GM15510 (cell line): ENCODE data around the gene LAMB1.

Experiments used
- POLR2A ChIP-seq: IDR thresholded peaks from 3 replicates; pipeline ENCODE4 v1.6.1; 2011; ENCODE audit warnings: borderline replicate concordance; ENCODE audit not compliant: insufficient read length; ENCODE audit errors: extremely low read depth

Gene LAMB1

GRCh38 chr7:107996072-107996882, 6.7 kb downstream of the LAMB1 start:
- TF ChIP-seq POLR2A, result no peak

DNA sequence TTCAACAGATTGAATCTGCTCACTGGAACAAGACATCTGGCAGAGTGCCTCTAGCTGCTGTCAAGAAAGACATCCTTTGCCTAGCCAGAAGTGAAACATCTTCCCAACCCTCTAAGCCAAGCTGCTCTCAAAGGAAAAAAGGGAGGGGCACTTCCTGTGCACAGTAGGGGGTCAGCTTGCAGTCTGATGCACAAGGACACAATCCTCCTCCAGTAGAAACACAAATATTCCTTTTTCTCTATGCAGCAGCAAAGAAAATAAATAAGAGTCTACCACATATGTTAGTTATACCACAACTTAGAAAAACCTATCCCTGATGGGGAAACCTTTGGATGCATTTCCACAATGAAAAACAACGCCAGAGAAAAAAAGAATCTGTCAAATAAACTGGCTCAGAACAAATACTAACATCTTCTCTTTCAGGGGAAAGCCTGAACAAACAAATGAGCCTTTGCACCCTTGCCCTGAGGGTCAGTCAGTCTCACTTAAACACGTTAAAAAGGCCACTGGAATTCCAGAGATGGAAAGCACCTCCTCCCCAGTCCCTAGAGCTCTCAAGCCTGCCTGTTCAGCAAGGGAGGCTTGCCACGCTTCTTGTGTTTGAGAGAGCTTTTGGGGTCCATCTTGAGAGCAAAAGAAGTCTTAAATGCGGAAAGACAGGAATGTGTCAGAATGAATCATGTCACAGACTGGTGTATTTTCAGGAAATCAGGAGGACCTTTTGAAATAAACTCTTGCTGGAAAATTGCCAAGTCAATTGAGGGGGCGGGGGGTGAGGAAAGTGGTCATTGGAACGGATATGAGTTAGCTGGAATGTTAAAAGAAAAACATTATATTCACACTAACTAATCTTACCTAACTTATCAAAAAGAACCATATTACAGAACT, 7.5 kb downstream of the LAMB1 start:
- no peak for TF ChIP-seq POLR2A

GRCh38 chr7:107994421-107995030, 8.4 kb downstream of the LAMB1 start:
- TF ChIP-seq POLR2A, result no peak

DNA sequence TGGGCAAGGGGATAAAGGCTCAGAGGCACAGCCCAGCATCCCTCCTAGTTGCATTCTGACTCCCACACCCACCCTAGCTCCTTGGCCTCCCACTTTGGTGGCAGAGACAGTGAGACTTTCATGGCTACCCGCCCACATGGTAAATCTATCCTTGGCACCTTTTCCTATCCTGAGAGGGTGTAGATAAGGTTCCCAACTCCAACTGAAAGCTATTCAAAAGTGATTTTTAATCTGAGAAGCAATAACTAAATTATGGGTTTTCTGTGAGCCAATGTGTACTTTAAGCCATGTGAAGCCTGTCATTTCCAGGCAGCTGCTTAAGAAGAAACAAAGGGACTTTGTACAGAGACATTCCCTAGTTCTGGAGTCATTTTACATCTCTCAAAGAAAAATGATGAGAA, 9.1 kb downstream of the LAMB1 start:
- no peak for TF ChIP-seq POLR2A

GRCh38 chr7:107989618-107990373, 13.2 kb downstream of the LAMB1 start:
- no peak for TF ChIP-seq POLR2A

DNA sequence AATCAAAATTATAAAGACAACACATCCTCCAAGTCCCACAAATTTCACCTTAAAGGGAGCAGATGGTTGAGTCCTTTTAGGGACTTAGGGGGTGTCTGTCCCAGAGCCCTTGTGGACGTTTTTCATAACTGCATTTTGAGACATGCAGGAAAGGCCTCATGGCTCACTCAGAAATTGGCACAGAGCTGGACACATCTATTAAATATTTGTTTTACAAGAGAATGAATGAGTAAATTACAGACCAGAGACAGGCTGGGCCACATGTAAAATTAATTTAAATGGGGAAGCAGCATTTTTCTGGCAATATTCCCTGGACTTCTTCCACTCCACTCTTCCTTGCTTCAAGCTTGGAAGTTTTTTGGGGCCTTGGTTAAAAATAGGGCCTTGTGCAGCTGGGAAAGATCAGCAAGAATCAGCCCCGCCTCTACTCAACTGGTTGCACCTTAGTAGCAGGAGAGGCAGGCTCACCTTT, 20.0 kb downstream of the LAMB1 start:
- no peak for TF ChIP-seq POLR2A

- TF ChIP-seq POLR2A, result no peak
Measured at GRCh38 chr7:107982042-107982840, 20.7 kb downstream of the LAMB1 start.

GRCh38 chr7:107981466-107981865, 21.5 kb downstream of the LAMB1 start:
- TF ChIP-seq POLR2A, result no peak

GRCh38 chr7:107980671-107981190, 22.2 kb downstream of the LAMB1 start:
- no peak for TF ChIP-seq POLR2A

DNA sequence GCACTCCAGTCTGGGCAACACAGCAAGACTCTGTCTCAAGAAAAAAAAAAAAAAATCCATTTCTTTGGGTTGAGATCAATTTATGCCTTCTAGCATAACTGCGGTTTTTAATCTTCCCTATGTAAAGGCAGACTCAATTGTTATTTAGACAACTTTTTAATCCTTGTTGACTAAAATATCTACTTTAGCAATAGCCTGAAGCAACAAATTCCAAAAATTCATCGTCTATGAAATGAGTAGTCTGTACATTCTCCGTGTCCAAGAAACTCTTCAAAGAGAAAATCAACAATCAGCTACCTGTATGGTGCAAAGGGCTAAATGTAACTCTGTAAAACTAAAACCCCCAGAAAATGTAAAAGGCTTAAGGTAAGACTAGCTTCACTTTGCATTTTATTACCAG, 22.8 kb downstream of the LAMB1 start:
- TF ChIP-seq POLR2A, result no peak

- no peak for TF ChIP-seq POLR2A
Measured at GRCh38 chr7:107978815-107979408, 24.0 kb downstream of the LAMB1 start.

- no peak for TF ChIP-seq POLR2A
Measured at GRCh38 chr7:107977048-107977447, 25.9 kb downstream of the LAMB1 start.

DNA sequence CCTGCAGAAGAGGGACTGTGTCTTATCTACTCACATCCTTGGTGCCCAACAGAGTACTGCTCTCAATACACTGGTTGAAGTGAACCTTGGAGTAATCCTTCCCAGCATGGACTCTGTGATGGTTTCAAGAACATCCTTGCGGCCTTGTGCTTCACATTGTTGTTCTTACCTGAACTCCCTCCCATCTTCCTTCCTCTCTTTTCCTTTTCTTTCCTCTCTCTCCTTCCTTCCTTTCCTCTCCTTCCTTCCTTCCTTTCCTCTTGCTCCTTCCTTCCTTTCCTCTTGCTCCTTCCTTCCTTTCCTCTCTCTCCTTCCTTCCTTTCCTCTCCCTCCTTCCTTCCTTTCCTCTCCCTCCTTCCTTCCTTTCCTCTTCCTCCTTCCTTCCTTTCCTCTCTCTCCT, 26.3 kb downstream of the LAMB1 start:
- TF ChIP-seq POLR2A, result no peak
